Transverse colon (tissue), 4 donors: ENCODE measurements around the gene TNFSF4.

Source experiments
- CTCF ChIP-seq, 5 experiments: fragments of 200-600 bp in 3 of 5; fragments of 450-650 bp in 2 of 5; sonication (generic) in 3 of 5; IDR thresholded peaks; 1 replicate in 2 of 5; 2 replicates in 3 of 5; pipeline ENCODE4 v1.5.1; 2016 to 2017; ENCODE audit warnings: antibody characterized with exemption in 5 of 5, inconsistent platforms in 3 of 5, mild to moderate bottlenecking in 2 of 5, moderate library complexity in 1 of 5
- POLR2A ChIP-seq: fragments of 450-650 bp; IDR thresholded peaks from one replicate; pipeline ENCODE4 v1.6.1; 2016; ENCODE audit warnings: antibody characterized with exemption, mild to moderate bottlenecking, moderate library complexity
- POLR2AphosphoS5 ChIP-seq, 3 donors: sonication (generic); formaldehyde crosslinking; IDR thresholded peaks; one replicate each; pipeline ENCODE4 v1.6.1; 2016; ENCODE audit warnings: antibody characterized with exemption in 3 of 3

- no peak for TF ChIP-seq POLR2AphosphoS5 (IDR thresholded peaks at IDR 0.05)
- TF ChIP-seq CTCF (IDR thresholded peaks at IDR 0.05), result no peak
- TF ChIP-seq POLR2A, result no peak
Measured at GRCh38 chr1:173204693-173205092, 2.4 kb downstream of the TNFSF4 start.
